CD4-positive, alpha-beta T cell (primary cell): ENCODE data around the gene USP15. TPM values are rescaled to one million over a fixed set of nuclear protein-coding genes. Genes with fewer than 3 reads are reported as not detected.
"Not testable (repeated sequence)": the region's sequence is repeated elsewhere in the genome, so short reads cannot be mapped to it uniquely, and the experiment has no call there.

Experiments
- ATAC-seq: fragments of 200-7000 bp; cut with Tn5 transposase; one replicate; pipeline ENCODE4 v1.10.0; 2022; ENCODE audit warnings: mild to moderate bottlenecking; ENCODE audit not compliant: poor library complexity
- CTCF ChIA-PET: fragments of 350-600 bp; sonication (Branson Sonifier 250); formaldehyde crosslinking; loops from one replicate; lab custom pipeline; 2021; ENCODE audit warnings: antibody characterized with exemption, inconsistent platforms; lab: Charles Lee
- POLR2A ChIA-PET: fragments of 350-600 bp; sonication (Branson Sonifier 250); formaldehyde crosslinking; loops from one replicate; lab custom pipeline; 2021; ENCODE audit warnings: antibody characterized with exemption, inconsistent platforms; lab: Charles Lee
- DNase-seq, 14 experiments: peaks; one replicate each; pipeline ENCODE4 v3.0.0-alpha.2; 2013 to 2020; ENCODE audit warnings: mixed read lengths in 2 of 14
- H3K27ac ChIP-seq, 2 donors: one replicate each; pipeline versions ENCODE4 v1.5.1 to v1.7.0; 2013; ENCODE audit warnings: low read length in 2 of 2, low read depth in 1 of 2, mild to moderate bottlenecking in 1 of 2
- H3K27me3 ChIP-seq, 2 experiments: 1 replicate in 1 of 2; 2 replicates in 1 of 2; pipeline versions ENCODE4 v1.6.1 to v1.7.0; 2013; ENCODE audit warnings: low read length in 2 of 2, control low read depth in 1 of 2, mild to moderate bottlenecking in 1 of 2, moderate library complexity in 1 of 2; ENCODE audit not compliant: insufficient read depth in 2 of 2, control insufficient read depth in 1 of 2
- H3K36me3 ChIP-seq: one replicate; pipeline ENCODE4 v1.6.1; 2013; ENCODE audit warnings: low read length, control low read depth; ENCODE audit not compliant: insufficient read depth
- H3K4me1 ChIP-seq: one replicate; pipeline ENCODE4 v1.6.1; 2013; ENCODE audit warnings: low read length, control low read depth; ENCODE audit not compliant: insufficient read depth
- H3K4me3 ChIP-seq: one replicate; pipeline ENCODE4 v1.5.1; 2013; ENCODE audit warnings: mild to moderate bottlenecking, low read length, moderate library complexity
- H3K9me3 ChIP-seq, 2 experiments: 1 replicate in 1 of 2; 2 replicates in 1 of 2; pipeline versions ENCODE4 v1.6.1 to v1.7.0; 2013; ENCODE audit warnings: low read length in 2 of 2, mild to moderate bottlenecking in 2 of 2, control low read depth in 1 of 2, moderate library complexity in 1 of 2; ENCODE audit not compliant: control insufficient read depth in 1 of 2, insufficient read depth in 1 of 2
- H3K27ac Mint-ChIP-seq: one replicate; pipeline ENCODE4 v1.8.0; 2020; ENCODE audit warnings: mixed read lengths
- H3K27me3 Mint-ChIP-seq: one replicate; pipeline ENCODE4 v1.8.0; 2021; ENCODE audit warnings: mixed read lengths
- H3K36me3 Mint-ChIP-seq: one replicate; pipeline ENCODE4 v1.8.0; 2021; ENCODE audit warnings: low read depth, mixed read lengths
- H3K4me1 Mint-ChIP-seq: one replicate; pipeline ENCODE4 v1.8.0; 2021; ENCODE audit warnings: low read depth, mixed read lengths
- H3K4me3 Mint-ChIP-seq: one replicate; pipeline ENCODE4 v1.8.0; 2020; ENCODE audit warnings: mild to moderate bottlenecking, mixed read lengths
- H3K9me3 Mint-ChIP-seq: one replicate; pipeline ENCODE4 v1.8.0; 2020; ENCODE audit warnings: mixed read lengths
- CTCF ChIP-seq: fragments of 200-600 bp; IDR thresholded peaks from one replicate; pipeline ENCODE4 v1.8.0; 2022; ENCODE audit warnings: antibody characterized with exemption, mild to moderate bottlenecking
- intact Hi-C, 2 experiments: fragments of 100-400 bp; cut with DNase I in 1 of 2; cut with micrococcal nuclease in 1 of 2; formaldehyde crosslinking; loops; one replicate each; pipeline versions ENCODE4 v1.15.1 to v1.9.0; 2023 to 2025; cut with DNase I, micrococcal nuclease
- total RNA-seq, 174 experiments: library from RNA in 2 of 174; stranded (reverse) in 2 of 174; gene quantifications; one replicate each; pipeline ENCODE4 v1.2.3 and lab custom pipeline; 2021 to 2026

The USP15 gene
- total RNA-seq, 2 experiments from 2014 or later: 212 to 218 TPM

- Mint-ChIP-seq H3K36me3 (peaks cover 79% of the 10 kb centered on the region), H3K27ac (peak overlapping the region; percentile 39), H3K4me1 (peaks cover 62% of the 10 kb centered on the region)
- POLR2A ChIA-PET, H3K27me3 ChIP-seq, ATAC-seq, H3K4me3 ChIP-seq, H3K4me1 ChIP-seq, DNase-seq, H3K4me3 Mint-ChIP-seq, CTCF ChIA-PET, intact Hi-C loops, H3K9me3 Mint-ChIP-seq, H3K27me3 Mint-ChIP-seq, H3K27ac ChIP-seq: not testable (repeated sequence)
- Histone ChIP-seq H3K36me3 (peaks cover 30% of the 10 kb centered on the region), H3K9me3 (peaks cover 0 to 13% of the 10 kb centered on the region in 2 experiments)
Observed at GRCh38 chr12:62344731-62345556, 84.7 kb downstream of the USP15 start.

DNA sequence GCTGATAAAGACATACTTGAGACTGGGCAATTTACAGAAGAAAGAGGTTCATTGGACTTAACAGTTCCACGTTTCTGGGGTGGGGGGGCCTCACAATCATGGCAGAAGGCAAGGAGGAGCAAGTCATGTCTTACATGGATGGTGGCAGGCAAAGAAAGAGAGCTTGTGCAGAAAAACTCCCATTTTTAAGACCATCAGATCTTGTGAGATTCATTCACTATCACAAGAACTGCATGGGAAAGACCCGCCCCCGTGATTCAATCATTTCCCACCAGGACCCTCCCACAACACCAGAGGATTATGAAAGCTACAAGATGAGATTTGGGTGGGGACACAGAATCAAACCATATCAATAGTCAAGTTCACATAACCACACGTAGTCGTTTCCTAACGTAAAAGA, 85.5 kb downstream of the USP15 start:
- DNase-seq (no peak), ATAC-seq (no peak)
- H3K4me3 ChIP-seq: no peak overlapping the region
- TF ChIP-seq CTCF: no peak
- no peak overlapping the region for H3K4me3 Mint-ChIP-seq
- H3K4me1 Mint-ChIP-seq: peaks cover 56% of the 10 kb centered on the region
- H3K9me3 Mint-ChIP-seq: peaks cover 4% of the 10 kb centered on the region
- intact Hi-C loops: no loop called here
- H3K27ac ChIP-seq: no peak overlapping the region
- H3K27me3 ChIP-seq: no peaks in the 10 kb centered on the region
- ChIA-PET CTCF (no interaction called here), POLR2A (no interaction called here)
- H3K9me3 ChIP-seq: peaks cover 0 to 13% of the 10 kb centered on the region in 2 experiments
- H3K27me3 Mint-ChIP-seq: no peaks in the 10 kb centered on the region
- H3K36me3 Mint-ChIP-seq: peaks cover 77% of the 10 kb centered on the region
- peak overlapping the region; percentile 39 for H3K27ac Mint-ChIP-seq
- H3K4me1 ChIP-seq: peaks cover 3% of the 10 kb centered on the region
- peaks cover 37% of the 10 kb centered on the region for H3K36me3 ChIP-seq

- TF ChIP-seq CTCF: no peak
- intact Hi-C loops: no loop called here
- no peak for ATAC-seq
- Histone ChIP-seq H3K4me3 (no peak overlapping the region), H3K36me3 (peaks cover 39% of the 10 kb centered on the region), H3K27me3 (no peaks in the 10 kb centered on the region), H3K27ac (no peak overlapping the region), H3K9me3 (peaks cover 0 to 13% of the 10 kb centered on the region in 2 experiments), H3K4me1 (peaks cover 3% of the 10 kb centered on the region)
- Mint-ChIP-seq H3K9me3 (peaks cover 4% of the 10 kb centered on the region), H3K4me3 (no peak overlapping the region), H3K36me3 (peaks cover 73% of the 10 kb centered on the region), H3K27me3 (no peaks in the 10 kb centered on the region), H3K4me1 (peaks cover 55% of the 10 kb centered on the region), H3K27ac (no peak overlapping the region)
- no peak for DNase-seq
- ChIA-PET CTCF (interaction anchor here (1.4 kb wide), 1 partner anchor 17 kb away, joined by 3 read pairs; no protein-coding TSS in a partner anchor), POLR2A (no interaction called here)
Observed at GRCh38 chr12:62346817-62347216, 86.6 kb downstream of the USP15 start.
